ENCODE data around the gene DUS1L. TPM values are rescaled to one million over a fixed set of nuclear protein-coding genes. Genes with fewer than 3 reads are reported as not detected.

DUS1L gene
- total and polyA plus RNA-seq, 2 donors (not counting 1 experiment from before 2014, with no cell fraction given), result 109 to 241 TPM

DNA sequence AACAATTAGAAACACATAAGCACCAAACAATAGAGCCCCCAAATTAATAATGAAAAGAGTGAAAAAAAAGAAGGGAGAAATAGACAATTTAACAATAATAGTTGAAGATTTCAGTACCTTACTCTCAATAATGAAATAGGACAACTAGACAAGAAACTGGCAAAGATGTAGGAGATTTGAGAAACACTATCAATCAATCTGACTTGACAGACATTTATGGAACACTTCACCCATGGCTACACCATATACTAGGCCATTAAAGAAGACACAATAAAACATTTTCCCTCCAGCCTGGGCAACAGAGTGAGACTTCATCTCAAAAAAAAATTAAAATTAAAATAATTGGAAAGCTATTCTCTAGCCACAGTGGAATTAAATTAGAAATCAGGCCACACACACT, 5.0 kb upstream of the DUS1L start:
- intact Hi-C loops (cut with micrococcal nuclease), result no loop called here
- H3K27me3 ChIP-seq (replicated peaks in 1 of 4; ENCODE audit: control extremely low read depth in 1 of 4, control insufficient read depth in 3 of 4, insufficient read depth in 4 of 4, low read length in 3 of 4), result no peaks in the 10 kb centered on the region
- Mint-ChIP-seq H3K4me3 (no peak overlapping the region), H3K9me3 (ENCODE audit: insufficient read depth) (no peaks in the 10 kb centered on the region), H3K27me3 (no peaks in the 10 kb centered on the region), H3K4me1 (peaks cover 7% of the 10 kb centered on the region), H3K27ac (no peak overlapping the region)
- no peaks in the 10 kb centered on the region for H3K36me3 ChIP-seq (replicated peaks in 1 of 2; ENCODE audit: control extremely low read depth in 1 of 2, control insufficient read depth in 1 of 2, extremely low read depth in 1 of 2, insufficient read depth in 2 of 2, low read length in 1 of 2)
- H3K9me3 ChIP-seq (ENCODE audit: control extremely low read depth in 1 of 3, control insufficient read depth in 2 of 3, insufficient read depth in 1 of 3, low read length in 2 of 3), result no peaks in the 10 kb centered on the region
- H3K4me1 ChIP-seq (ENCODE audit: control insufficient read depth in 2 of 2, insufficient read depth in 2 of 2, low read length in 2 of 2), result peaks cover 8 to 9% of the 10 kb centered on the region in 2 donors
- H3K4me2 ChIP-seq (replicated peaks; ENCODE audit: low read depth, low read length, poor library complexity, severe bottlenecking), result no peak overlapping the region
- H3K9ac ChIP-seq (ENCODE audit: low read length), result no peak overlapping the region
- ATAC-seq (ENCODE audit: low read depth) (no peak), DNase-seq (no peak)
- H3K27ac ChIP-seq (ENCODE audit: low read length in 2 of 2), result no peak overlapping the region
- ChIA-PET CTCF (no interaction called here), POLR2A (interaction anchor here (0.6 kb wide), 1 partner anchor 403 kb away, joined by 7 read pairs; no protein-coding TSS in a partner anchor)
- H2AFZ ChIP-seq (ENCODE audit: insufficient read depth, low read depth, low read length, poor library complexity, severe bottlenecking), result no peak overlapping the region
- no peak overlapping the region for H3K4me3 ChIP-seq (ENCODE audit: control extremely low read depth in 1 of 5, extremely low read depth in 1 of 5, insufficient read depth in 1 of 5, low read depth in 2 of 5, low read length in 4 of 5)
- TF ChIP-seq, protein P1, sequence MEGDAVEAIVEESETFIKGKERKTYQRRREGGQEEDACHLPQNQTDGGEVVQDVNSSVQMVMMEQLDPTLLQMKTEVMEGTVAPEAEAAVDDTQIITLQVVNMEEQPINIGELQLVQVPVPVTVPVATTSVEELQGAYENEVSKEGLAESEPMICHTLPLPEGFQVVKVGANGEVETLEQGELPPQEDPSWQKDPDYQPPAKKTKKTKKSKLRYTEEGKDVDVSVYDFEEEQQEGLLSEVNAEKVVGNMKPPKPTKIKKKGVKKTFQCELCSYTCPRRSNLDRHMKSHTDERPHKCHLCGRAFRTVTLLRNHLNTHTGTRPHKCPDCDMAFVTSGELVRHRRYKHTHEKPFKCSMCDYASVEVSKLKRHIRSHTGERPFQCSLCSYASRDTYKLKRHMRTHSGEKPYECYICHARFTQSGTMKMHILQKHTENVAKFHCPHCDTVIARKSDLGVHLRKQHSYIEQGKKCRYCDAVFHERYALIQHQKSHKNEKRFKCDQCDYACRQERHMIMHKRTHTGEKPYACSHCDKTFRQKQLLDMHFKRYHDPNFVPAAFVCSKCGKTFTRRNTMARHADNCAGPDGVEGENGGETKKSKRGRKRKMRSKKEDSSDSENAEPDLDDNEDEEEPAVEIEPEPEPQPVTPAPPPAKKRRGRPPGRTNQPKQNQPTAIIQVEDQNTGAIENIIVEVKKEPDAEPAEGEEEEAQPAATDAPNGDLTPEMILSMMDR (IDR thresholded peaks at IDR 0.05), result no peak
- TF ChIP-seq EZH2 (IDR thresholded peaks at IDR 0.05; ENCODE audit: borderline replicate concordance, insufficient read depth, low read depth, low read length, poor library complexity, severe bottlenecking), result no peak
- peaks cover 12% of the 10 kb centered on the region for H3K79me2 ChIP-seq (ENCODE audit: control insufficient read depth, insufficient read depth, low read length)
- no peaks in the 10 kb centered on the region for H4K20me1 ChIP-seq (ENCODE audit: control insufficient read depth, insufficient read depth, low read length, poor library complexity, severe bottlenecking)

DNA sequence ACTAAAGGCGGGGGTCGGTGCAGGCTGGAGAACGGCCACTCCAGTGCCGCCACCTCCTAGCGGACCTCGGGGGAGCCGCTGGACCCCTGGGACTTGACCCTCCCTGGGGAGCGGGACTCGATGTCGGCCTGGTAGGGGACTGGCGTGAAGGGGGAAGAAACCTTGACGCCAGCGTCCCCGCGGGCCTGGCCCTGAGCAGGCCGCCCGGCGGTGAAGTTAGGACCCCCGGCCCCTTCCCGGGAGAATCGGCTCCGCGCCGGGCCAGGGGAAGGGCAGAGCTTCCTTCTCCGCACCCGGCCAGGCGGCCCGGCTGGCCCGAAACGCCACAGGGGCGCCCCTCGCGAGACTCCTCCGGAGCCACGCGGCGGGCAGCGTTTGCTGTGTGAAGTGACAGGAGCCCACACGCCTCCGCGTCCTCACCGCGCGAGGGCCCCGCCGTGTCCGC, 389 bp downstream of the DUS1L start:
- Histone ChIP-seq H3K4me3 (ENCODE audit: control extremely low read depth in 1 of 5, extremely low read depth in 1 of 5, insufficient read depth in 1 of 5, low read depth in 2 of 5, low read length in 4 of 5) (peak overlapping the region; percentile 18 to 76 (median 64)), H3K9me3 (ENCODE audit: control extremely low read depth in 1 of 3, control insufficient read depth in 2 of 3, insufficient read depth in 1 of 3, low read length in 2 of 3) (no peaks in the 10 kb centered on the region), H3K9ac (ENCODE audit: low read length) (peak overlapping the region; percentile 75), H3K4me1 (ENCODE audit: control insufficient read depth in 2 of 2, insufficient read depth in 2 of 2, low read length in 2 of 2) (peaks cover 16 to 26% of the 10 kb centered on the region in 2 donors), H3K27me3 (replicated peaks in 1 of 4; ENCODE audit: control extremely low read depth in 1 of 4, control insufficient read depth in 3 of 4, insufficient read depth in 4 of 4, low read length in 3 of 4) (no peaks in the 10 kb centered on the region), H3K4me2 (replicated peaks; ENCODE audit: low read depth, low read length, poor library complexity, severe bottlenecking) (peak overlapping the region; percentile 85), H4K20me1 (ENCODE audit: control insufficient read depth, insufficient read depth, low read length, poor library complexity, severe bottlenecking) (peaks cover 8% of the 10 kb centered on the region), H2AFZ (ENCODE audit: insufficient read depth, low read depth, low read length, poor library complexity, severe bottlenecking) (peak overlapping the region; percentile 100), H3K79me2 (ENCODE audit: control insufficient read depth, insufficient read depth, low read length) (peaks cover 12% of the 10 kb centered on the region), H3K27ac (ENCODE audit: low read length in 2 of 2) (peak overlapping the region in 1 of 2 donors; percentile 73), H3K36me3 (replicated peaks in 1 of 2; ENCODE audit: control extremely low read depth in 1 of 2, control insufficient read depth in 1 of 2, extremely low read depth in 1 of 2, insufficient read depth in 2 of 2, low read length in 1 of 2) (peaks cover 0 to 15% of the 10 kb centered on the region in 2 experiments)
- H3K27ac Mint-ChIP-seq, result peak overlapping the region; percentile 53
- peak; percentile 51 for ATAC-seq (ENCODE audit: low read depth)
- peak overlapping the region; percentile 69 for H3K4me3 Mint-ChIP-seq
- no peaks in the 10 kb centered on the region for H3K9me3 Mint-ChIP-seq (ENCODE audit: insufficient read depth)
- H3K4me1 Mint-ChIP-seq, result peaks cover 15% of the 10 kb centered on the region
- ChIA-PET CTCF (interaction anchor here (1.0 to 1.3 kb wide), 3 partner anchors 10 to 41 kb away, joined by 3 to 4 read pairs (median 3); partner anchors contain the start of gene DCXR), POLR2A (interaction anchor here (0.6 to 1.4 kb wide), 4 partner anchors 15 to 86 kb away, joined by 3 to 4 read pairs (median 4); partner anchors contain the start of gene DCXR)
- WGBS (ENCODE audit: insufficient coverage), result under 1% methylated on average over 47 of the region's 47 CpGs
- DNase-seq, result no peak
- H3K27me3 Mint-ChIP-seq, result no peaks in the 10 kb centered on the region
- TF ChIP-seq, protein P1 (IDR thresholded peaks at IDR 0.05), result no peak
- no peak for TF ChIP-seq EZH2 (IDR thresholded peaks at IDR 0.05; ENCODE audit: borderline replicate concordance, insufficient read depth, low read depth, low read length, poor library complexity, severe bottlenecking)
- intact Hi-C loops (cut with micrococcal nuclease), result loop anchor here (1.0 kb wide), 1 partner anchor 33 kb away; the partner anchor contains the start of gene FASN
